ENCODE measurements around the gene RHPN2. TPM values are rescaled to one million over a fixed set of nuclear protein-coding genes. Genes with fewer than 3 reads are reported as not detected.
"Not testable (repeated sequence)": the region's sequence is repeated elsewhere in the genome, so short reads cannot be mapped to it uniquely, and the experiment has no call there.

RHPN2 gene
- total RNA-seq, 1 donor from 2014 or later, result 4.5 TPM

DNA sequence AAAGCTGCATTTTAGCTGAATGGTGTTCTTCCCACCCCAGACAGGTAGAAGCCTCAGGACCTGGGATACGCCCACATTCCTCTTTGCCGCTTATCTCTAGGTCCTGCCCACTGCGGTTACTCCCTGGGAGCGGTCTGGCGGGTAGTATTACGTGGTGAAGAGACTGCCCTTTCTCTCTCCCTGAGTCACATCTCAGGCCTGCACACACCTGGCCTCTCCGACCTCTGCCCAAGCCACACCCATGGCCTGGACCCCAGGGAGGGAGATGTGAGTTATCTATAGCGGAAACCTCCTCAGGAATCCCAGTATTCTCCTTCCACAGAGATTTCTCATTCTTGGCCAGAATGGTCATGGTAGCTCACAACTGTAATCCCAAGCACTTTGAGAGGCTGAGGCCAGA, 17.3 kb downstream of the RHPN2 start:
- H3K4me1 Mint-ChIP-seq (ENCODE audit: unreplicated experiment), result peaks cover 4% of the 10 kb centered on the region
- H3K9me3 Mint-ChIP-seq (ENCODE audit: unreplicated experiment), result no peaks in the 10 kb centered on the region
- peaks cover 3% of the 10 kb centered on the region for H3K27me3 Mint-ChIP-seq (ENCODE audit: unreplicated experiment)
- TF ChIP-seq, protein P1, sequence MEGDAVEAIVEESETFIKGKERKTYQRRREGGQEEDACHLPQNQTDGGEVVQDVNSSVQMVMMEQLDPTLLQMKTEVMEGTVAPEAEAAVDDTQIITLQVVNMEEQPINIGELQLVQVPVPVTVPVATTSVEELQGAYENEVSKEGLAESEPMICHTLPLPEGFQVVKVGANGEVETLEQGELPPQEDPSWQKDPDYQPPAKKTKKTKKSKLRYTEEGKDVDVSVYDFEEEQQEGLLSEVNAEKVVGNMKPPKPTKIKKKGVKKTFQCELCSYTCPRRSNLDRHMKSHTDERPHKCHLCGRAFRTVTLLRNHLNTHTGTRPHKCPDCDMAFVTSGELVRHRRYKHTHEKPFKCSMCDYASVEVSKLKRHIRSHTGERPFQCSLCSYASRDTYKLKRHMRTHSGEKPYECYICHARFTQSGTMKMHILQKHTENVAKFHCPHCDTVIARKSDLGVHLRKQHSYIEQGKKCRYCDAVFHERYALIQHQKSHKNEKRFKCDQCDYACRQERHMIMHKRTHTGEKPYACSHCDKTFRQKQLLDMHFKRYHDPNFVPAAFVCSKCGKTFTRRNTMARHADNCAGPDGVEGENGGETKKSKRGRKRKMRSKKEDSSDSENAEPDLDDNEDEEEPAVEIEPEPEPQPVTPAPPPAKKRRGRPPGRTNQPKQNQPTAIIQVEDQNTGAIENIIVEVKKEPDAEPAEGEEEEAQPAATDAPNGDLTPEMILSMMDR (IDR thresholded peaks at IDR 0.05; ENCODE audit: unreplicated experiment), result no peak
- no peak for DNase-seq (ENCODE audit: low spot score)
- H3K4me3 Mint-ChIP-seq (ENCODE audit: unreplicated experiment), result no peak overlapping the region
- H3K36me3 Mint-ChIP-seq (ENCODE audit: low read depth, unreplicated experiment), result no peaks in the 10 kb centered on the region
- H3K27ac Mint-ChIP-seq (ENCODE audit: unreplicated experiment), result no peak overlapping the region

GRCh38 chr19:33041828-33042160, 22.9 kb downstream of the RHPN2 start:
- not testable (repeated sequence) for H3K4me3 Mint-ChIP-seq (ENCODE audit: unreplicated experiment); H3K9me3 Mint-ChIP-seq (ENCODE audit: unreplicated experiment); H3K36me3 Mint-ChIP-seq (ENCODE audit: low read depth, unreplicated experiment); H3K4me1 Mint-ChIP-seq (ENCODE audit: unreplicated experiment); H3K27me3 Mint-ChIP-seq (ENCODE audit: unreplicated experiment); H3K27ac Mint-ChIP-seq (ENCODE audit: unreplicated experiment); DNase-seq (ENCODE audit: low spot score)

DNA sequence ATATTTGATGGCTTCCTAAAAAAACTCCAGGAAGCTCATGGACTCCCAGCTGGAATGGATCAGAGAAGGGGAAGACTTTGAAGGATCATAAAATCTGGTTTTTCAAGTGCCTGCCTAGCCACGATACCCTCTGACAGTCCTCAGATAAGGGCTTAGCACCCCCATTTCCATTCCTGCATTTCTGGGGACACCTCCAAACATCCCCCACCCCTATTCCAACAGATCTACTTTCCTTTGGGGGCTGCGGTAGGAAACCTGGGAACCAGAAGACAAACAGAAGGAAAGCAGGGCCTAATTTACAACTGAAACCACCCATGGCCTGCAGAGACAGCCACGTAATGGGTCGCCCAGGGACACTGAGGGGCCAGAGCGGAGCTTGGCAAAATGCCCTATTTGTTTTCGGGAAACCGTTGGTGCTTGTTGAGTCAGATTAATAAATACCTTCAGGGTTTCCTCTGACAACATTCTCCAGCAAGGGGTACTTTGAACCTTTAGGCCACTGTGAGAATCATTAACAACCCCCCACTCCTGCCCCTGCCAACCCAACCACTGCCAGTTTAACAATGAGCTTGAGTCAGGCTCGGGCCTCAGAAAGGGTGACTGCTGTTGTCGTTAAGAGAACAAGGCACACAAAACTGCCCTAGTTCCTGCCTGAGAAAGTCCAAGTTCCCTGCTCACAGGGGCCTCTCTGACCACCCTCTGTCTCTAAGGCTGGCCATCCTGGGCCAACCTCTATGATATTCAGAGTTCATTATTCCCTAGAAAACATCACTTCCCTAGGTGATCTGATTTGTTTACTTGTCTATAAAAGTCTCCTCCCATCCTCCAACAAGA, 23.5 kb downstream of the RHPN2 start:
- Mint-ChIP-seq H3K36me3 (ENCODE audit: low read depth, unreplicated experiment) (peaks cover 5% of the 10 kb centered on the region), H3K9me3 (ENCODE audit: unreplicated experiment) (no peaks in the 10 kb centered on the region), H3K27me3 (ENCODE audit: unreplicated experiment) (peaks cover 1% of the 10 kb centered on the region), H3K27ac (ENCODE audit: unreplicated experiment) (no peak overlapping the region), H3K4me3 (ENCODE audit: unreplicated experiment) (no peak overlapping the region), H3K4me1 (ENCODE audit: unreplicated experiment) (no peaks in the 10 kb centered on the region)
- TF ChIP-seq, protein P1 (IDR thresholded peaks at IDR 0.05; ENCODE audit: unreplicated experiment), result no peak
- DNase-seq (ENCODE audit: low spot score), result no peak

GRCh38 chr19:33039815-33040214, 24.9 kb downstream of the RHPN2 start:
- TF ChIP-seq, protein P1 (IDR thresholded peaks at IDR 0.05; ENCODE audit: unreplicated experiment), result no peak
- Mint-ChIP-seq H3K27me3 (ENCODE audit: unreplicated experiment) (no peaks in the 10 kb centered on the region), H3K36me3 (ENCODE audit: low read depth, unreplicated experiment) (peaks cover 5% of the 10 kb centered on the region), H3K4me3 (ENCODE audit: unreplicated experiment) (no peak overlapping the region), H3K9me3 (ENCODE audit: unreplicated experiment) (no peaks in the 10 kb centered on the region), H3K27ac (ENCODE audit: unreplicated experiment) (no peak overlapping the region), H3K4me1 (ENCODE audit: unreplicated experiment) (no peaks in the 10 kb centered on the region)
- DNase-seq (ENCODE audit: low spot score), result no peak

DNA sequence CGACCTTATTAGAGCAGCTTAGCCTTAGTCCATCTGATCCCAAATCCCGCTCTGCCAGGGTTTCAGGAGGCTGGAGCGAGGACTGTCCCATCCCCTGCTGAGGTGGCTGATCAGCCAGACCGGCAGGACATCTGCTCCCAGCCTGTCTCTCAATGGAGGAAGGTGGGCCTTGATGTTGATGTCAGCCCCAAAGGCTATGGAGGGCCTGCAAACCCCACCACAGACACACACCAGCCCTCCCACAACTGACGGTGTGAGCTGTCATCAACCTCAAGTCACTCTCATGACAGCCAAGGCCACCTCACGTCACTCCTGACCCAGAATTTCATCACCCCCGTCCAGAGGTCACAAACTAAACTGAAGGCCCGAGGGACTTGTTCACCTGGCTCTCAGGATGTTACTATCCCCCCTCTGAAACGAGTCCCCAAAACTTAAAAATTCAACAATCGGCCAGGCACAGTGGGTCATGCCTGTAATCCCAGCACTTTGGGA, 25.5 kb downstream of the RHPN2 start:
- TF ChIP-seq, protein P1 (IDR thresholded peaks at IDR 0.05; ENCODE audit: unreplicated experiment), result no peak
- H3K9me3 Mint-ChIP-seq (ENCODE audit: unreplicated experiment), result no peaks in the 10 kb centered on the region
- peaks cover 5% of the 10 kb centered on the region for H3K36me3 Mint-ChIP-seq (ENCODE audit: low read depth, unreplicated experiment)
- no peak overlapping the region for H3K27ac Mint-ChIP-seq (ENCODE audit: unreplicated experiment)
- DNase-seq (ENCODE audit: low spot score), result no peak
- no peaks in the 10 kb centered on the region for H3K4me1 Mint-ChIP-seq (ENCODE audit: unreplicated experiment)
- no peak overlapping the region for H3K4me3 Mint-ChIP-seq (ENCODE audit: unreplicated experiment)
- no peaks in the 10 kb centered on the region for H3K27me3 Mint-ChIP-seq (ENCODE audit: unreplicated experiment)

GRCh38 chr19:33037168-33038025, 27.3 kb downstream of the RHPN2 start:
- H3K9me3 Mint-ChIP-seq (ENCODE audit: unreplicated experiment); H3K4me1 Mint-ChIP-seq (ENCODE audit: unreplicated experiment); DNase-seq (ENCODE audit: low spot score); H3K27ac Mint-ChIP-seq (ENCODE audit: unreplicated experiment); H3K4me3 Mint-ChIP-seq (ENCODE audit: unreplicated experiment); H3K27me3 Mint-ChIP-seq (ENCODE audit: unreplicated experiment); H3K36me3 Mint-ChIP-seq (ENCODE audit: low read depth, unreplicated experiment): not testable (repeated sequence)

- H3K36me3 Mint-ChIP-seq (ENCODE audit: low read depth, unreplicated experiment); DNase-seq (ENCODE audit: low spot score); H3K4me1 Mint-ChIP-seq (ENCODE audit: unreplicated experiment); H3K4me3 Mint-ChIP-seq (ENCODE audit: unreplicated experiment); H3K27me3 Mint-ChIP-seq (ENCODE audit: unreplicated experiment); H3K27ac Mint-ChIP-seq (ENCODE audit: unreplicated experiment); H3K9me3 Mint-ChIP-seq (ENCODE audit: unreplicated experiment): not testable (repeated sequence)
Measured at GRCh38 chr19:33036370-33037167, 28.1 kb downstream of the RHPN2 start.
